Measurements from ENCODE around the gene CAMTA1.

The CAMTA1 gene

GRCh38 chr1:7558481-7558880 is 773.2 kb downstream of the CAMTA1 start:
- no peak for DNase-seq

- DNase-seq = no peak
These were observed 773.9 kb downstream of the CAMTA1 start for GRCh38 chr1:7558921-7559869.

- no peak for DNase-seq
These were observed 774.9 kb downstream of the CAMTA1 start for GRCh38 chr1:7560128-7560527.

- DNase-seq = no peak
These were observed 775.4 kb downstream of the CAMTA1 start for GRCh38 chr1:7560601-7561181.

- DNase-seq = peak in 2 of 3 donors; percentile 17 to 33
These were observed 776.2 kb downstream of the CAMTA1 start for GRCh38 chr1:7561331-7561921.

GRCh38 chr1:7561936-7562728 is 776.9 kb downstream of the CAMTA1 start:
- no peak for DNase-seq

GRCh38 chr1:7562729-7563605 is 777.7 kb downstream of the CAMTA1 start:
- no peak for DNase-seq

GRCh38 chr1:7564137-7564536 is 778.9 kb downstream of the CAMTA1 start:
- no peak for DNase-seq

GRCh38 chr1:7565099-7565750 is 780.0 kb downstream of the CAMTA1 start:
- DNase-seq = no peak

GRCh38 chr1:7566417-7567375 is 781.4 kb downstream of the CAMTA1 start:
- no peak for DNase-seq

- DNase-seq = no peak
These were observed 782.1 kb downstream of the CAMTA1 start for GRCh38 chr1:7567376-7567775.

- DNase-seq = no peak
These were observed 782.8 kb downstream of the CAMTA1 start for GRCh38 chr1:7568053-7568452.

GRCh38 chr1:7568901-7569524 is 783.8 kb downstream of the CAMTA1 start:
- no peak for DNase-seq

GRCh38 chr1:7570311-7570710 is 785.1 kb downstream of the CAMTA1 start:
- no peak for DNase-seq

- no peak for DNase-seq
These were observed 787.4 kb downstream of the CAMTA1 start for GRCh38 chr1:7572654-7573152.

- no peak for DNase-seq
These were observed 788.2 kb downstream of the CAMTA1 start for GRCh38 chr1:7573481-7573880.

- DNase-seq = no peak
These were observed 789.1 kb downstream of the CAMTA1 start for GRCh38 chr1:7574121-7575040.

- no peak for DNase-seq
These were observed 789.8 kb downstream of the CAMTA1 start for GRCh38 chr1:7575041-7575400.
